ENCODE results near the gene NRBP1. TPM values are rescaled to one million over a fixed set of nuclear protein-coding genes. Genes with fewer than 3 reads are reported as not detected.

NRBP1 gene
- total and polyA plus RNA-seq, 2 of the 4 experiments (the other 2 are of a cell fraction): 120 to 155 TPM

DNA sequence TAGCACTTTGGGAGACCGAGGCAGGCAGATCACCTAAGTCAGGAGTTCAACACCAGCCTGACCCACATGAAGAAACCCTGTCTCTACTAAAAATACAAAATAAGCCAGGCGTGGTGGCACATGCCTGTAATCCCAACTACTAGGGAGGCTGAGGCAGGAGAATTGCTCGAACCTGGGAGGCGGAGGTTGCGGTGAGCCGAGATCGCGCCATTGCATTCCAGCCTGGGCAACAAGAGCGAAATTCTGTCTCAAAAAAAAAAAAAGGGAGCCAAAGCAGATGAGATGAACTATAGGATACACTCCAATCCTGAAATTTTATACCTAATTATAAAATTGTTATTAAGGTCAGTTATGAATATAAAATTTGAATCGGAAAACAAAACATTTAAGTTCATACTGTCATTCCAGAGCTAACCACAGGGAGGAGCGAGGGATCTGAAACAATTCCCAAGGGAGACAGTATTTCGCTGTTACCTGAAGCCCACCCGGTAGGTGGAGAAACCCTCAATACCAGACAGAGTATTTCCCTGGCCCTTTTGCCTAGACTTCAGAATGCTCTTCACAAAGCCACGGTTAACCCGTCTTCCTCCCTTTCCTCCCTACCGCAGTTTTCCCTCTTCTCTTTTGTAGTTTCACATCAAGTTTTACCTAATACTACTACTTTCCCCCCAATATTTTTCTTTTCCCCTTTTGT lies 20.5 kb upstream of the NRBP1 start:
- H2AFZ ChIP-seq (replicated peaks; ENCODE audit: low read length, poor library complexity): peak overlapping the region; percentile 82
- intact Hi-C loops (cut with micrococcal nuclease): loop anchor here (2.0 to 10.0 kb wide), 3 partner anchors 217 to 274 kb away; partner anchors contain the start of genes CCDC121, GPN1, SLC4A1AP and SUPT7L

More for the DNA sequence above, 20.5 kb upstream of the NRBP1 start:
- ChIA-PET POLR2A (ENCODE audit: unreplicated experiment) (no interaction called here), CTCF (interaction anchor here (0.6 to 1.2 kb wide), 6 partner anchors 17 to 275 kb away, joined by 3 to 6 read pairs (median 4); partner anchors contain the start of gene NRBP1)
- ATAC-seq (ENCODE audit: low read depth): 0 out of 2 replicates have a peak, but pooled peaks have one; percentile 16
- Histone ChIP-seq H3K36me3 (ENCODE audit: control insufficient read depth, insufficient read depth, low read length) (peaks cover 3% of the 10 kb centered on the region; the same call in 1 of the 2 replicates), H4K20me1 (ENCODE audit: insufficient read depth, low read length) (peaks cover 15% of the 10 kb centered on the region), H3K4me3 (ENCODE audit: insufficient read depth, low read depth, low read length) (peak overlapping the region; percentile 63), H2BK5ac (ENCODE audit: low read depth, low read length, poor library complexity, severe bottlenecking) (no peak overlapping the region), H4K5ac (ENCODE audit: low read depth, low read length) (no peak overlapping the region), H2BK120ac (ENCODE audit: low read depth, low read length) (no peak overlapping the region), H2AK9ac (replicated peaks; ENCODE audit: low read depth, low read length, poor library complexity) (peak overlapping the region; percentile 97), H3K18ac (ENCODE audit: low read depth, low read length) (no peak overlapping the region), H3K23ac (ENCODE audit: low read depth, low read length) (peak overlapping the region; percentile 67; the same call in 1 of the 2 replicates), H4K8ac (ENCODE audit: low read depth in 2 of 2, low read length in 2 of 2) (no peak overlapping the region), H2BK20ac (ENCODE audit: low read depth, low read length) (no peak overlapping the region), H3K4me1 (ENCODE audit: control insufficient read depth, insufficient read depth, low read length) (0 out of 2 replicates have a peak, but pooled peaks cover 2% of the 10 kb centered on the region), H3K4ac (ENCODE audit: low read depth, low read length) (no peak overlapping the region), H3K27me3 (ENCODE audit: control insufficient read depth, insufficient read depth, low read length) (no peaks in the 10 kb centered on the region), H4K91ac (ENCODE audit: insufficient read depth, low read depth, low read length) (no peak overlapping the region), H3K4me2 (ENCODE audit: low read depth, low read length) (peak overlapping the region; percentile 99), H3K79me1 (ENCODE audit: low read depth in 1 of 2, low read length in 2 of 2) (peaks cover 0 to 20% of the 10 kb centered on the region in 2 experiments; a peak in 2 of 4 replicates), H3K27ac (ENCODE audit: insufficient read depth, low read length) (no peak overlapping the region), H2BK15ac (ENCODE audit: low read depth, low read length) (no peak overlapping the region), H3K14ac (replicated peaks; ENCODE audit: low read depth, low read length) (no peak overlapping the region), H3K9me3 (ENCODE audit: control insufficient read depth, insufficient read depth, low read length) (no peaks in the 10 kb centered on the region), H3K56ac (ENCODE audit: extremely low read depth, insufficient read depth, low read length) (no peak overlapping the region), H2AK5ac (ENCODE audit: low read depth, low read length) (no peak overlapping the region), H3K9me1 (ENCODE audit: insufficient read depth, low read length) (peaks cover 4% of the 10 kb centered on the region; the same call in 1 of the 2 replicates), H3K9ac (ENCODE audit: low read depth, low read length) (peak overlapping the region; percentile 58)
- peak; percentile 73 for DNase-seq
- no CpG with 5 or more reads among the region's 16 CpGs for WGBS, 2 experiments (ENCODE audit: extremely low coverage in 2 of 2, insufficient read length in 1 of 2)
- dilution Hi-C loops (cut with HindIII; ENCODE audit: low sequenced_read_pairs, unreplicated experiment) (no loop called here), in situ Hi-C loops (cut with MboI; ENCODE audit: low sequenced_read_pairs) (no loop called here)
- no TSS peak for BruUV-seq (replicated peaks)
- TF ChIP-seq RAD21 (IDR thresholded peaks at IDR 0.05; ENCODE audit: low read length) (peak; percentile 62), SMC3 (IDR thresholded peaks at IDR 0.05; ENCODE audit: low read depth, low read length) (peak; percentile 70), CTCF (conservative IDR thresholded peaks at IDR 0.05; ENCODE audit: low read depth, low read length) (peak; percentile 70)
- TF ChIP-seq, protein P1, sequence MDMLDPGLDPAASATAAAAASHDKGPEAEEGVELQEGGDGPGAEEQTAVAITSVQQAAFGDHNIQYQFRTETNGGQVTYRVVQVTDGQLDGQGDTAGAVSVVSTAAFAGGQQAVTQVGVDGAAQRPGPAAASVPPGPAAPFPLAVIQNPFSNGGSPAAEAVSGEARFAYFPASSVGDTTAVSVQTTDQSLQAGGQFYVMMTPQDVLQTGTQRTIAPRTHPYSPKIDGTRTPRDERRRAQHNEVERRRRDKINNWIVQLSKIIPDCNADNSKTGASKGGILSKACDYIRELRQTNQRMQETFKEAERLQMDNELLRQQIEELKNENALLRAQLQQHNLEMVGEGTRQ (IDR thresholded peaks at IDR 0.05; ENCODE audit: low read depth, low read length): no peak

All from IMR-90 (cell line).